Lung microvascular endothelial cell (primary cell): ENCODE results near the gene TRMO. TPM values are rescaled to one million over a fixed set of nuclear protein-coding genes. Genes with fewer than 3 reads are reported as not detected.
A peak's percentile ranks its signal among the peaks of the same experiment; 100 is the strongest.

Source experiments
- DNase-seq, 2 donors: peaks; one replicate each; pipeline versions ENCODE4 v3.0.0 to v3.0.0-alpha.2; 2010; ENCODE audit warnings: low read depth in 2 of 2
- total RNA-seq: library from RNA; depleted of rRNA; stranded (reverse); fragments of >200 nt; gene quantifications from 2 replicates; pipeline ENCODE4 v1.2.1, GENCODE V29; 2014

Gene TRMO
- total RNA-seq, 1 donor from 2014 or later, result 19.2 TPM

- DNase-seq, result no peak
Measured at GRCh38 chr9:97905228-97905627, 17.1 kb downstream of the TRMO start.

GRCh38 chr9:97904725-97905124 lies 17.6 kb downstream of the TRMO start:
- DNase-seq, result no peak

GRCh38 chr9:97903177-97903576 lies 19.1 kb downstream of the TRMO start:
- DNase-seq, result no peak

GRCh38 chr9:97900738-97901565 lies 21.3 kb downstream of the TRMO start:
- DNase-seq, result peak; percentile 50 to 64

- DNase-seq, result no peak
Measured at GRCh38 chr9:97900103-97900737, 22.1 kb downstream of the TRMO start.

- DNase-seq, result peak; percentile 9 to 26
Measured at GRCh38 chr9:97895695-97896332, 26.5 kb downstream of the TRMO start.

- DNase-seq, result no peak
Measured at GRCh38 chr9:97895211-97895610, 27.1 kb downstream of the TRMO start.

GRCh38 chr9:97892421-97892820 lies 29.9 kb downstream of the TRMO start:
- DNase-seq, result no peak

- DNase-seq, result no peak
Measured at GRCh38 chr9:97891736-97892135, 30.6 kb downstream of the TRMO start.

- peak; percentile 30 to 33 for DNase-seq
Measured at GRCh38 chr9:97889941-97890887, 32.1 kb downstream of the TRMO start.

GRCh38 chr9:97880336-97880735 lies 42.0 kb downstream of the TRMO start:
- DNase-seq, result peak; percentile 18 to 43

- no peak for DNase-seq
Measured at GRCh38 chr9:97876061-97876460, 46.2 kb downstream of the TRMO start.

- no peak for DNase-seq
Measured at GRCh38 chr9:97875111-97875510, 47.2 kb downstream of the TRMO start.

GRCh38 chr9:97874624-97875023 lies 47.7 kb downstream of the TRMO start:
- DNase-seq, result no peak

- peak; percentile 49 to 53 for DNase-seq
Measured at GRCh38 chr9:97873882-97874281, 48.4 kb downstream of the TRMO start.

GRCh38 chr9:97873425-97873824 lies 48.9 kb downstream of the TRMO start:
- DNase-seq, result no peak

GRCh38 chr9:97868859-97869258 lies 53.4 kb downstream of the TRMO start:
- no peak for DNase-seq

GRCh38 chr9:97866848-97867247 lies 55.5 kb downstream of the TRMO start:
- DNase-seq, result no peak

- no peak for DNase-seq
Measured at GRCh38 chr9:97866300-97866699, 56.0 kb downstream of the TRMO start.

GRCh38 chr9:97864396-97864795 lies 57.9 kb downstream of the TRMO start:
- DNase-seq, result no peak

GRCh38 chr9:97863314-97863713 lies 59.0 kb downstream of the TRMO start:
- DNase-seq, result no peak

GRCh38 chr9:97861148-97861475 lies 61.2 kb downstream of the TRMO start:
- no peak for DNase-seq
